ENCODE data around the gene FLT3.

DNA sequence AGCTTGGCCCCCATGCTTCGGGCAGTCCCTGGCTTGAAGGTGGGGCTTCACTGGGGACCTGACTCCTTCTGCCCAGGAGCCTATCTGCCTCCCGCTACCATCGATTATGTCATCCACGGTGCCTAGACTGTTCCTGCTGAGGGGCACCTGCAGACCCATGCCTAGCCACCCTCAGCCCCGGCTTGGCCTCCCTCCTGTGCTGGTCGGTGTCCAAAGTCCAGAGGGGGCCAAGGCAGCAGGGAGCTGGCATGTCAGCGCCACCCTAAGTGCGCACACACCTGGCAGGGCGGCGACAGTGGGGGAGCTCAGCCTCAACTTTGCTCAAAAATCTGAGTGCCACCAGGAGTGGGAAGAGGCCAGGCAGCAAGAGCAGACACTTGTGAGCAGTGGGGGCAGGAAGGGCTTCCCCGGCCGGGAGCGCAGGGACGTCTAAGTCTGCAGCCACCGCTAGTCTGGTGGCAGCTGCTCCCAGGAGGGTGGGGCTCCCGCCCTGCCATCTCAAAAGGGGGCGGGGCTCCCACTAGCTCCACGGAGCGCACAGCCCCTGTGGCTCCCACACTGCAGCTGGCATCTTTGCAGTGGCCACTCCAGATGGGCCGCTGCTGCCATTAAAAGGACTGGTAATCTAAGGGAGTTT, 98.4 kb downstream of the FLT3 start:
- TF ChIP-seq NRF1 (conservative IDR thresholded peaks at IDR 0.05; ENCODE audit: low read depth, low read length), result no peak
- no peak for TF ChIP-seq ETV6 (conservative IDR thresholded peaks at IDR 0.05 in 1 of 2, IDR thresholded peaks at IDR 0.05 in 1 of 2; ENCODE audit: borderline replicate concordance in 1 of 2, low read depth in 1 of 2)
- no peak for TF ChIP-seq POLR2AphosphoS5 (IDR thresholded peaks at IDR 0.05; ENCODE audit: low read length)
- TF ChIP-seq, protein P1, sequence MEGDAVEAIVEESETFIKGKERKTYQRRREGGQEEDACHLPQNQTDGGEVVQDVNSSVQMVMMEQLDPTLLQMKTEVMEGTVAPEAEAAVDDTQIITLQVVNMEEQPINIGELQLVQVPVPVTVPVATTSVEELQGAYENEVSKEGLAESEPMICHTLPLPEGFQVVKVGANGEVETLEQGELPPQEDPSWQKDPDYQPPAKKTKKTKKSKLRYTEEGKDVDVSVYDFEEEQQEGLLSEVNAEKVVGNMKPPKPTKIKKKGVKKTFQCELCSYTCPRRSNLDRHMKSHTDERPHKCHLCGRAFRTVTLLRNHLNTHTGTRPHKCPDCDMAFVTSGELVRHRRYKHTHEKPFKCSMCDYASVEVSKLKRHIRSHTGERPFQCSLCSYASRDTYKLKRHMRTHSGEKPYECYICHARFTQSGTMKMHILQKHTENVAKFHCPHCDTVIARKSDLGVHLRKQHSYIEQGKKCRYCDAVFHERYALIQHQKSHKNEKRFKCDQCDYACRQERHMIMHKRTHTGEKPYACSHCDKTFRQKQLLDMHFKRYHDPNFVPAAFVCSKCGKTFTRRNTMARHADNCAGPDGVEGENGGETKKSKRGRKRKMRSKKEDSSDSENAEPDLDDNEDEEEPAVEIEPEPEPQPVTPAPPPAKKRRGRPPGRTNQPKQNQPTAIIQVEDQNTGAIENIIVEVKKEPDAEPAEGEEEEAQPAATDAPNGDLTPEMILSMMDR (IDR thresholded peaks at IDR 0.05 in 2 of 3, conservative IDR thresholded peaks at IDR 0.05 in 1 of 3; ENCODE audit: control insufficient read depth in 2 of 3, extremely low read depth in 1 of 3, insufficient read depth in 1 of 3, low read depth in 3 of 3, low read length in 3 of 3), result no peak
- TF ChIP-seq SMC3 (IDR thresholded peaks at IDR 0.05; ENCODE audit: borderline replicate concordance, low read length), result no peak
